ENCODE data around the gene RASGRP2. TPM values are rescaled to one million over a fixed set of nuclear protein-coding genes. Genes with fewer than 3 reads are reported as not detected.

RASGRP2 gene
- total RNA-seq, 1 experiment from 2014 or later = 26.9 TPM

DNA sequence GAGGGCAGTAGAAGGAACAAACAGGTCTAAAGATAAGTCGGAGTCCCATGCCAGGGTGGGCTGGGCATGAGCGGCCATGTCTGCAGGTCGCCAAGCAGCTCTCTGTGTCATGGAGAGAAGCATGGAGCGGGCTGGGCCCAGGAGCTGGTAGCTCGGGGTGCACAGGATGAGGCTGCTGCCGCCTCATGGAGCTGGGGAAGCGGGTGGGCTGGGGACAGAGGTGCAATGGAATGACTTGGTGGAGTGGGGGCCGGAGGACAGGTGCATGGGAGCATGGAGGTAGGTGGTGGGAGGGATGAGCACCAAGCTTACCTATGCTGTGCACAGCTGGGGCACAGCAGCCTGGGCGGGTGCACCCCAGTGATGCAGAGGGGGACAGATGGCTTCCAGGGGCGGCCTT, 24.5 kb downstream of the RASGRP2 start:
- no peak overlapping the region for H2BK20ac ChIP-seq (ENCODE audit: low read depth, low read length, poor library complexity, severe bottlenecking)
- H3K27ac ChIP-seq (ENCODE audit: insufficient read length, low read depth, low read length) = no peak overlapping the region
- H2BK120ac ChIP-seq (ENCODE audit: low read depth, low read length, poor library complexity, severe bottlenecking) = no peak overlapping the region
- peaks cover 3% of the 10 kb centered on the region for H4K20me1 ChIP-seq (ENCODE audit: control insufficient read depth, insufficient read depth, insufficient read length)
- no peak overlapping the region for H3K23ac ChIP-seq (ENCODE audit: insufficient read length, low read depth, low read length)
- H3K4me1 ChIP-seq (ENCODE audit: insufficient read depth, low read length) = no peaks in the 10 kb centered on the region
- Mint-ChIP-seq H3K4me1 (peaks cover 5 to 53% of the 10 kb centered on the region in 2 experiments), H3K36me3 (ENCODE audit: insufficient read depth in 1 of 3, low read depth in 3 of 3) (no peaks in the 10 kb centered on the region), H3K27ac (no peak overlapping the region; a peak in 1 of 7 replicates), H3K9me3 (no peaks in the 10 kb centered on the region; a peak in 2 of 5 replicates), H3K4me3 (no peak overlapping the region), H3K27me3 (ENCODE audit: low read depth) (peaks cover 85% of the 10 kb centered on the region)
- no peaks in the 10 kb centered on the region for H3K23me2 ChIP-seq (ENCODE audit: insufficient read length, low read depth, low read length, poor library complexity, severe bottlenecking)
- H3K4me2 ChIP-seq (ENCODE audit: insufficient read depth, insufficient read length, low read length) = no peak overlapping the region
- H3K79me2 ChIP-seq (ENCODE audit: insufficient read depth, low read length) = no peaks in the 10 kb centered on the region
- no peak overlapping the region for H2BK12ac ChIP-seq (ENCODE audit: insufficient read length, low read depth, low read length)
- H3K4ac ChIP-seq (ENCODE audit: low read depth, low read length) = no peak overlapping the region
- H3K9me3 ChIP-seq (ENCODE audit: control insufficient read depth, low read depth, low read length) = no peaks in the 10 kb centered on the region
- no peak overlapping the region for H4K5ac ChIP-seq (ENCODE audit: insufficient read length, low read depth, low read length)
- no peak overlapping the region for H3T11ph ChIP-seq (ENCODE audit: low read length)
- no peak overlapping the region for H3K14ac ChIP-seq (ENCODE audit: insufficient read depth, low read length)
- DNase-seq = no peak
- H2BK5ac ChIP-seq (ENCODE audit: insufficient read length, low read length) = no peak overlapping the region
- H3K18ac ChIP-seq (ENCODE audit: insufficient read length, low read depth, low read length) = no peak overlapping the region
- no peak overlapping the region for H2AK5ac ChIP-seq (ENCODE audit: insufficient read length, low read length)
- no CpG with 5 or more reads among the region's 10 CpGs for WGBS (ENCODE audit: extremely low coverage, insufficient read length, low lambda C conversion rate)
- no peak overlapping the region for H4K91ac ChIP-seq (ENCODE audit: insufficient read length, low read depth, low read length)
- H2AFZ ChIP-seq (ENCODE audit: low read length) = no peak overlapping the region
- H4K8ac ChIP-seq (replicated peaks; ENCODE audit: insufficient read length, low read depth, low read length) = no peak overlapping the region
- no peak overlapping the region for H3K9ac ChIP-seq (ENCODE audit: extremely low read depth, insufficient read length, low read length)
- H2BK15ac ChIP-seq (ENCODE audit: low read depth, low read length) = no peak overlapping the region
- peaks cover 10% of the 10 kb centered on the region; the same call in 1 of the 2 replicates for H3K27me3 ChIP-seq (ENCODE audit: insufficient read depth, low read length)
- TF ChIP-seq, protein P1, sequence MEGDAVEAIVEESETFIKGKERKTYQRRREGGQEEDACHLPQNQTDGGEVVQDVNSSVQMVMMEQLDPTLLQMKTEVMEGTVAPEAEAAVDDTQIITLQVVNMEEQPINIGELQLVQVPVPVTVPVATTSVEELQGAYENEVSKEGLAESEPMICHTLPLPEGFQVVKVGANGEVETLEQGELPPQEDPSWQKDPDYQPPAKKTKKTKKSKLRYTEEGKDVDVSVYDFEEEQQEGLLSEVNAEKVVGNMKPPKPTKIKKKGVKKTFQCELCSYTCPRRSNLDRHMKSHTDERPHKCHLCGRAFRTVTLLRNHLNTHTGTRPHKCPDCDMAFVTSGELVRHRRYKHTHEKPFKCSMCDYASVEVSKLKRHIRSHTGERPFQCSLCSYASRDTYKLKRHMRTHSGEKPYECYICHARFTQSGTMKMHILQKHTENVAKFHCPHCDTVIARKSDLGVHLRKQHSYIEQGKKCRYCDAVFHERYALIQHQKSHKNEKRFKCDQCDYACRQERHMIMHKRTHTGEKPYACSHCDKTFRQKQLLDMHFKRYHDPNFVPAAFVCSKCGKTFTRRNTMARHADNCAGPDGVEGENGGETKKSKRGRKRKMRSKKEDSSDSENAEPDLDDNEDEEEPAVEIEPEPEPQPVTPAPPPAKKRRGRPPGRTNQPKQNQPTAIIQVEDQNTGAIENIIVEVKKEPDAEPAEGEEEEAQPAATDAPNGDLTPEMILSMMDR (conservative IDR thresholded peaks at IDR 0.05) = no peak
- no peak overlapping the region for H3K56ac ChIP-seq (ENCODE audit: insufficient read length, low read depth, low read length)
- H3K79me1 ChIP-seq (ENCODE audit: insufficient read depth, low read depth, low read length, poor library complexity, severe bottlenecking) = no peaks in the 10 kb centered on the region
